Measurements from ENCODE around the gene SPACA7. TPM values are rescaled to one million over a fixed set of nuclear protein-coding genes. Genes with fewer than 3 reads are reported as not detected.

The SPACA7 gene
- total RNA-seq, 1 donor = not detected

DNA sequence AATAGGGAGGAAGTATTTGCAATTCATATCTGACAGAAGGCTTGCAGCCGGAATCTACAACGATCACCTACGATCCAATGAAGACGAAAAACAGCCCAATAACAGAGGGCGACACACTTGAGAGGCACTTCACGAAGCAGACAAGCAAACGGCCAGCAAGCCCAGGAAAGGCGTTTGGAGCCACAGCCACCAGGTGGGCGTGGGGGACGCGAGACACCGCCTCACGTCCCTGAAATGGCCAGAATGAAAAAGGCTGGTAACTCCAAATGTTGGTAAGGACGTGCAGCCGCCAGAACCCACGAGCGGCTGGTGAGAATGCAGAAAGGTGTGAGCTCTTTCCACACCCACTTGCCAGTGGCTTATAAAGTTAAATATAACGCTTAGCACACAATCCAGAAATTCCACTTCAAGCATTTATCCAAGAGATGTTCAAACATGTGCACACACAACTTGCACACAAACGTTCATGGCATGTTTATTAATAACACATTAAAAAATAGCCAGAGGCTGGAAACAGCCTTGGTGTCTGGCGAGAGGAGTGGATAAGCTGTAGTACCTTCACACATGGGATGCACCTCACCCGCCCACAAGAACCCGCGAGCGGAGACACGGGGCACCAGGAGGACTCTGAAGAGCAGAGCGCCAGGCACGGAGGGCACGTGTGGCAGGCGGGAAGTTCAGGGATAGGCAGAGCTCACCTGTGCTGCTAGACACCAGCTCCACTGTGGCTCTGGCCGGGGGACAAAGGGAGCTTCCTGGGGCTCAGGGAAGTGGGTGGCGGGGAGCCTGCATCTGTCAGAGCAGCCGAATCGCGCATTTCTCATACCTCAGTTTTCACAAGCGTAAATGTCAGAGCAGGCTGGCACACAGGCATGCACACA is 89.3 kb downstream of the SPACA7 start:
- TF ChIP-seq, protein P1, sequence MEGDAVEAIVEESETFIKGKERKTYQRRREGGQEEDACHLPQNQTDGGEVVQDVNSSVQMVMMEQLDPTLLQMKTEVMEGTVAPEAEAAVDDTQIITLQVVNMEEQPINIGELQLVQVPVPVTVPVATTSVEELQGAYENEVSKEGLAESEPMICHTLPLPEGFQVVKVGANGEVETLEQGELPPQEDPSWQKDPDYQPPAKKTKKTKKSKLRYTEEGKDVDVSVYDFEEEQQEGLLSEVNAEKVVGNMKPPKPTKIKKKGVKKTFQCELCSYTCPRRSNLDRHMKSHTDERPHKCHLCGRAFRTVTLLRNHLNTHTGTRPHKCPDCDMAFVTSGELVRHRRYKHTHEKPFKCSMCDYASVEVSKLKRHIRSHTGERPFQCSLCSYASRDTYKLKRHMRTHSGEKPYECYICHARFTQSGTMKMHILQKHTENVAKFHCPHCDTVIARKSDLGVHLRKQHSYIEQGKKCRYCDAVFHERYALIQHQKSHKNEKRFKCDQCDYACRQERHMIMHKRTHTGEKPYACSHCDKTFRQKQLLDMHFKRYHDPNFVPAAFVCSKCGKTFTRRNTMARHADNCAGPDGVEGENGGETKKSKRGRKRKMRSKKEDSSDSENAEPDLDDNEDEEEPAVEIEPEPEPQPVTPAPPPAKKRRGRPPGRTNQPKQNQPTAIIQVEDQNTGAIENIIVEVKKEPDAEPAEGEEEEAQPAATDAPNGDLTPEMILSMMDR (IDR thresholded peaks at IDR 0.05; ENCODE audit: insufficient read depth, low read depth, low read length) = no peak
- no peak overlapping the region for H3K4me3 ChIP-seq (ENCODE audit: low read depth, low read length)
- no peak for DNase-seq (ENCODE audit: low read depth)

DNA sequence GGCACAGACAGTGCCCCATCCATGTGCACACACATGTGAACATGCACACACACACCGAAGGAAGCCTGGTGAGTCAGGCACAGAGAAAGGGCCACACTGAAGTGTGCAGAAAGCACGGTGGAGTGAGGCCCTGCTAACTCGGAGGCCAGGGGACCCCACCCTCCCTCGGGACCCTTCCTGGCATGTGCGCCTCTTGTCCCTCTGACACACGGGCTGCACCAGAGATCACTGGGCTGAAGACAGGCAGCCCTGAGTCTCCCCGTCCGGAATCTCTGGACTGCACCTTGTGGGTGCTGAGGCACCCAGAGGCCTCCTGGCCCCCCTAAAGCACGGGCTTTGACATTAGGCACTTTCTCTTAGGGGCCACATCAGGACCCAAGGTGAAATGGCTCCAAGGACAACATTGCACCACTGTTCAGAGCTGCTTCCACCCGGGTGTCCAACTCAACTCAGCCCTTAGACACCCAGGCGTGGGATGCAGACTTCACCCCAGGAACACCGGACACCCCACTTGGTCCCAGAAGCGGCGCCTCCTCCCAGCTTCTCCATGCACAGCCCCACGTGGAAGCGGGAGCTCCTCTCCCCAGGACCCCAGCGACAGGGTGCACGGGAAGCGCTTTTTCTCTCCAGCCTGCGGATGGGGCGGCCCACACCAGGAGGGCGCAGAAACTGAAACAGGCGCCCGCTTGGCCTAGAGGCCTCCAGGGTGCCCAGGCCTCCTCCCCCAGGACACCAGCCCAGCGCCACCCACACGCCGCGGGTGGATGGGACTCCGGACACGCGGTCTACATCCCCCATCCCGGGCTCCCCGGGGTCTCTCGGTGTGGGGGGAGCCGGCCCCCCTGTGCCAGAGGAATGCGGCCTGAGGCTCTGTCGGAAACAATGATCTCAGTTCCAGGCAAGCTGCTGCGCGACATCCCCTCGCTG is 90.2 kb downstream of the SPACA7 start:
- no peak overlapping the region for H3K4me3 ChIP-seq (ENCODE audit: low read depth, low read length)
- DNase-seq (ENCODE audit: low read depth) = no peak
- TF ChIP-seq, protein P1 (IDR thresholded peaks at IDR 0.05; ENCODE audit: insufficient read depth, low read depth, low read length) = no peak

DNA sequence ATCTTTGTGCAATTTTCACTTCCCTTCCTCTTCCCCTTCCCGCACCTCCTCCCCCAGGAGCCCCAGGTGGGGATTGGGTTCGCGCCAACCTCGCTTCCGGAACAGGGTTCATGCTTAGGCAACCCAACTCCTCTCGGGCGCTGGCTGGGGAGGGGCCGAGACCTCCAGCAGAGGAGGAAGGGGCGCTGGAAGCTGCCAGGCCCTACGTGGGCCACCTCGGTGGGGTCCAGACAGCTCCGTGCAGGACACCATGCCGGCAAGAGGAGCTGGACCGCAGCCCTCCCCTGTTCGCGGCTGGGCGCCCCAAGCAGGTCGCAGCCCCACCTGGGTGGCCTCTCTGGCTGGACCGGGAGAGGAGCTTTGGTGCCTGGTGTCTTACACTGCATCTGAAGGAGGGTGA is 91.1 kb downstream of the SPACA7 start:
- no peak overlapping the region for H3K4me3 ChIP-seq (ENCODE audit: low read depth, low read length)
- TF ChIP-seq, protein P1 (IDR thresholded peaks at IDR 0.05; ENCODE audit: insufficient read depth, low read depth, low read length) = no peak

DNA sequence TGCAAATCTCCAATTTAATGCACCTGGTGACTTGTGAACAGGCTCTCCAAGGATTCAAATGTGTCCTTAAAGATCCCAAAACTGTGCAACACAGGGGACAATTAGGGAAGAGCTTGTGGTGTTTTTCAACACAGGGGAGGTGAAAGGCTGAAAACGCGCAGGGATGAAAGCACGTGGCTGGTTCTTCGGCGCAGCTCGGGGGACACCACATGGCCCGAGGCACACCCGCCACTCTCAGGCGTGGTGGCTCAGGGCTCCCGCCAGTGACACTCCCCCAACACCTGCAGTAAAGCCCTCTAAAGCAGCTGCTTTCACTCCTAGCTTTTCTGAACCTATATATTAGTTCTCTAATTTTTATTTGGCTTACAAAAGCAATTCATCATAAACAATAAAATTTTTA is 91.9 kb downstream of the SPACA7 start:
- no peak for DNase-seq (ENCODE audit: low read depth)
- TF ChIP-seq, protein P1 (IDR thresholded peaks at IDR 0.05; ENCODE audit: insufficient read depth, low read depth, low read length) = no peak
- H3K4me3 ChIP-seq (ENCODE audit: low read depth, low read length) = no peak overlapping the region

More for the DNA sequence above, 91.1 kb downstream of the SPACA7 start:
- no peak for DNase-seq (ENCODE audit: low read depth)

DNA sequence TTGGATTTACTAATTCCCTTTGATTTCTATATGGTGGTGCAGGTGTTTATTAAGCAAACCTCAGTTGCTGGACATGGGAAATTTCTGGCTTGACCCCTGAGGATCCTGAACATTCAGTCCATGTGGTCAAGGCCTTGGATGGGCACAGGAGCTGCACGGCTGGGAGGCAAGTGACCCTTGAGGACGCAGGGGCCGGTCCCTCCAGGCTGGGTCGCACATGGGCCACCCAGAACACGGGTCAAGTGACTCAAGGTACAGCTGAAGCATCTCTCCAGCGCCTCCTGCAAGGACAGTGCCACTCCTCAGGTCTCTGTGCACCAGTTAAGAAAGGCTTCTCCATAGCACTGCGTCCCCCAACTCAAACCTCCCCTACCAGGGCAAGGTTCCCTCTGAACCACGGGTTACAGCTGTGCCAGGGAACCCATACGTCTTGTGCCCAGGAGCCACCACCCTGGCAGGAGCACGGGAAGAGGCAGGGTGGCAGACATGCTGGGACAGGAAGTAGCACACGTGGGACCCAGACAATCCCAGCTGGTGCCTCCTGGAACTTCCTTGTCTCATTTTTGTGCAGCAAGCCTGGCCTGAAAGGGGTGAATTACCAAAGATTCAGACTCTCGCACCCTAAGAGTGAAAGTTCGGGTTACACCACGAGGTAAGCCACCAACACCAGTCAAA is 93.1 kb downstream of the SPACA7 start:
- TF ChIP-seq, protein P1 (IDR thresholded peaks at IDR 0.05; ENCODE audit: insufficient read depth, low read depth, low read length) = no peak
- DNase-seq (ENCODE audit: low read depth) = no peak
- H3K4me3 ChIP-seq (ENCODE audit: low read depth, low read length) = no peak overlapping the region

DNA sequence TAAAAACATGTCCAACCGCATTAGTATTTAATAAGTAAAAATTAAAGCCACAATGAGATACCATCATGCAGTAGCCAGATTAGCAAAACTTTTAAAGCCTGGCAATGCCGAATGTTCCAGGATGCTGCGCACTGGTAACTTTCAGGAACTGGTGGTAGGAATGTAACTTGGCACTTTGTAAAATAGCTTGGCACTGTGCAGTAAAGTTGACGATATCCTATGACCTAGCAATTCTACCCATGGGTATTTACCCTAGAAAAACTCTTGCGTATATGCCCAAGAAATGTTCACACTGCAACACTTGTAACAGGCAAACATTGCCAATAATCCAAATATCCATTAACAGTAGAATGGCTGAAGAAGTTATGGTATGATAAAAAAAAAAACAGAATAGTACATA is 97.7 kb downstream of the SPACA7 start:
- no peak for DNase-seq (ENCODE audit: low read depth)
- H3K4me3 ChIP-seq (ENCODE audit: low read depth, low read length) = no peak overlapping the region
- TF ChIP-seq, protein P1 (IDR thresholded peaks at IDR 0.05; ENCODE audit: insufficient read depth, low read depth, low read length) = no peak

All from fibroblast of villous mesenchyme (primary cell).